Caco-2 (cell line): Measurements from ENCODE around the gene VWA1. TPM values are rescaled to one million over a fixed set of nuclear protein-coding genes. Genes with fewer than 3 reads are reported as not detected.
A peak's percentile ranks its signal among the peaks of the same experiment; 100 is the strongest.

ENCODE experiments used
- BruUV-seq: library from RNA; stranded (reverse); fragments of 400-500 nt; replicated peaks from 2 replicates; lab custom pipeline; 2021; lab: Mats Ljungman, UMichigan
- CTCF ChIA-PET: fragments of 300-600 bp; sonication (Branson Sonifier 250); formaldehyde crosslinking; loops from one replicate; lab custom pipeline; 2022; ENCODE audit warnings: antibody characterized with exemption; lab: Charles Lee
- POLR2A ChIA-PET: fragments of 300-600 bp; sonication (Branson Sonifier 250); formaldehyde crosslinking; loops from one replicate; lab custom pipeline; 2022; ENCODE audit warnings: antibody characterized with exemption; lab: Charles Lee
- DNase-seq, 2 experiments: peaks; one replicate each; pipeline versions ENCODE4 v3.0.0 to v3.0.0-alpha.2; 2020 to 2022
- H3K27me3 ChIP-seq: replicated peaks from 2 replicates; pipeline ENCODE4 v1.6.0; 2011; ENCODE audit warnings: low read length; ENCODE audit not compliant: control insufficient read depth, insufficient read depth
- H3K36me3 ChIP-seq: 2 replicates; pipeline ENCODE4 v1.5.1; 2011; ENCODE audit warnings: low read length; ENCODE audit not compliant: control insufficient read depth, insufficient read depth
- H3K4me1 ChIP-seq: fragments of 250-450 bp; sonication (Bioruptor Pico); 2 replicates; pipeline ENCODE4 v1.5.1; 2020; ENCODE audit warnings: mild to moderate bottlenecking
- H3K4me3 ChIP-seq: 2 replicates; pipeline ENCODE4 v1.5.1; 2011; ENCODE audit warnings: low read depth, mild to moderate bottlenecking, control low read depth, low read length
- H3K9me3 ChIP-seq: fragments of 250-450 bp; sonication (Bioruptor Pico); 2 replicates; pipeline ENCODE4 v1.5.1; 2020; ENCODE audit warnings: mild to moderate bottlenecking, moderate library complexity
- H3K27ac Mint-ChIP-seq: one replicate; pipeline ENCODE4 v1.8.0; 2022; ENCODE audit warnings: mixed read lengths; ENCODE audit not compliant: unreplicated experiment
- H3K27me3 Mint-ChIP-seq: one replicate; pipeline ENCODE4 v1.8.0; 2022; ENCODE audit warnings: mixed read lengths; ENCODE audit not compliant: insufficient read depth, unreplicated experiment
- H3K36me3 Mint-ChIP-seq: one replicate; pipeline ENCODE4 v1.8.0; 2022; ENCODE audit warnings: mild to moderate bottlenecking, mixed read lengths; ENCODE audit not compliant: insufficient read depth, unreplicated experiment
- H3K4me1 Mint-ChIP-seq: one replicate; pipeline ENCODE4 v1.8.0; 2022; ENCODE audit warnings: low read depth, mixed read lengths; ENCODE audit not compliant: unreplicated experiment
- H3K4me3 Mint-ChIP-seq: one replicate; pipeline ENCODE4 v1.8.0; 2022; ENCODE audit warnings: mild to moderate bottlenecking, moderate library complexity, mixed read lengths; ENCODE audit not compliant: unreplicated experiment
- H3K9me3 Mint-ChIP-seq: one replicate; pipeline ENCODE4 v1.8.0; 2022; ENCODE audit warnings: mixed read lengths; ENCODE audit not compliant: unreplicated experiment
- CTCF ChIP-seq, 2 experiments: fragments of 200-600 bp in 1 of 2; IDR thresholded peaks; 1 replicate in 1 of 2; 2 replicates in 1 of 2; pipeline versions ENCODE4 v1.5.1 to v1.8.0; 2011 to 2022; ENCODE audit warnings: antibody characterized with exemption in 1 of 2, control low read depth in 1 of 2, inconsistent platforms in 1 of 2, low read depth in 1 of 2, low read length in 1 of 2, mild to moderate bottlenecking in 1 of 2, moderate library complexity in 1 of 2; ENCODE audit not compliant: insufficient read depth in 1 of 2, severe bottlenecking in 1 of 2, unreplicated experiment in 1 of 2
- intact Hi-C: fragments of 100-400 bp; cut with micrococcal nuclease; formaldehyde crosslinking; loops from one replicate; pipeline ENCODE4 v1.10.0; 2022; ENCODE audit not compliant: unreplicated experiment
- total RNA-seq: library from RNA; stranded (reverse); gene quantifications from 2 replicates; pipeline ENCODE4 v1.2.3, GENCODE V29; 2022

VWA1 gene
- total RNA-seq, 1 experiment from 2014 or later: 74.7 TPM

- no TSS peak for BruUV-seq
- H3K4me3 Mint-ChIP-seq: peak overlapping the region; percentile 55
- no peak for TF ChIP-seq CTCF (IDR thresholded peaks at IDR 0.05; ENCODE audit: insufficient read depth in 1 of 2, low read depth in 1 of 2, low read length in 1 of 2, severe bottlenecking in 1 of 2, unreplicated experiment in 1 of 2)
Measured at GRCh38 chr1:1431845-1432273, 3.6 kb upstream of the VWA1 start.

GRCh38 chr1:1432274-1432950 is 3.1 kb upstream of the VWA1 start:
- Histone ChIP-seq H3K36me3 (no peaks in the 10 kb centered on the region), H3K4me3 (no peak overlapping the region), H3K4me1 (peaks cover 62% of the 10 kb centered on the region), H3K9me3 (no peaks in the 10 kb centered on the region), H3K27me3 (no peaks in the 10 kb centered on the region)
- no peak for TF ChIP-seq CTCF (IDR thresholded peaks at IDR 0.05; ENCODE audit: insufficient read depth in 1 of 2, low read depth in 1 of 2, low read length in 1 of 2, severe bottlenecking in 1 of 2, unreplicated experiment in 1 of 2)
- ChIA-PET CTCF (interaction anchor here (0.9 to 1.1 kb wide), 3 partner anchors 25 to 33 kb away, joined by 3 read pairs; partner anchors contain the start of gene CCNL2), POLR2A (interaction anchor here (0.6 to 1.9 kb wide), 3 partner anchors 16 to 34 kb away, joined by 6 to 8 read pairs (median 7); partner anchors contain the start of gene CCNL2)
- Mint-ChIP-seq H3K4me1 (peaks cover 5% of the 10 kb centered on the region), H3K27ac (peak overlapping the region; percentile 89), H3K4me3 (peak overlapping the region; percentile 55), H3K9me3 (no peaks in the 10 kb centered on the region), H3K36me3 (peaks cover 8% of the 10 kb centered on the region), H3K27me3 (no peaks in the 10 kb centered on the region)
- no TSS peak for BruUV-seq
- DNase-seq: no peak
- intact Hi-C loops: loop anchor here (5.0 kb wide), 1 partner anchor 35 kb away; the partner anchor contains the start of gene CCNL2

More at GRCh38 chr1:1431845-1432273, 3.6 kb upstream of the VWA1 start:
- peaks cover 5% of the 10 kb centered on the region for H3K4me1 Mint-ChIP-seq
- peak overlapping the region; percentile 89 for H3K27ac Mint-ChIP-seq
- CTCF ChIA-PET: interaction anchor here (0.6 kb wide), 1 partner anchor 39 kb away, joined by 3 read pairs; no protein-coding TSS in a partner anchor
- peaks cover 57% of the 10 kb centered on the region for H3K4me1 ChIP-seq
- H3K9me3 ChIP-seq: no peaks in the 10 kb centered on the region
- no peaks in the 10 kb centered on the region for H3K27me3 Mint-ChIP-seq
- intact Hi-C loops: loop anchor here (5.0 kb wide), 1 partner anchor 35 kb away; the partner anchor contains the start of gene CCNL2
- no peaks in the 10 kb centered on the region for H3K9me3 Mint-ChIP-seq
- H3K36me3 ChIP-seq: no peaks in the 10 kb centered on the region
- H3K27me3 ChIP-seq: no peaks in the 10 kb centered on the region
- H3K36me3 Mint-ChIP-seq: peaks cover 8% of the 10 kb centered on the region
- peak; percentile 83 to 88 for DNase-seq
- no peak overlapping the region for H3K4me3 ChIP-seq
- POLR2A ChIA-PET: interaction anchor here (0.6 to 1.9 kb wide), 2 partner anchors 15 to 24 kb away, joined by 6 to 8 read pairs; no protein-coding TSS in a partner anchor

- no peaks in the 10 kb centered on the region for H3K9me3 Mint-ChIP-seq
- H3K27me3 Mint-ChIP-seq: no peaks in the 10 kb centered on the region
- peak overlapping the region; percentile 55 for H3K4me3 Mint-ChIP-seq
- peaks cover 70% of the 10 kb centered on the region for H3K4me1 ChIP-seq
- H3K36me3 Mint-ChIP-seq: peaks cover 8% of the 10 kb centered on the region
- CTCF ChIA-PET: interaction anchor here (0.9 to 1.1 kb wide), 3 partner anchors 25 to 34 kb away, joined by 3 read pairs; partner anchors contain the start of gene CCNL2
- BruUV-seq: no TSS peak
- peak; percentile 93 to 95 for DNase-seq
- H3K27me3 ChIP-seq: no peaks in the 10 kb centered on the region
- no peaks in the 10 kb centered on the region for H3K36me3 ChIP-seq
- intact Hi-C loops: loop anchor here (1.0 to 5.0 kb wide), 2 partner anchors 25 to 36 kb away; partner anchors contain the start of gene CCNL2
- no peak for TF ChIP-seq CTCF (IDR thresholded peaks at IDR 0.05; ENCODE audit: insufficient read depth in 1 of 2, low read depth in 1 of 2, low read length in 1 of 2, severe bottlenecking in 1 of 2, unreplicated experiment in 1 of 2)
- no peaks in the 10 kb centered on the region for H3K9me3 ChIP-seq
- peak overlapping the region; percentile 89 for H3K27ac Mint-ChIP-seq
- H3K4me3 ChIP-seq: no peak overlapping the region
- POLR2A ChIA-PET: interaction anchor here (0.8 to 1.9 kb wide), 2 partner anchors 25 to 34 kb away, joined by 7 to 8 read pairs; partner anchors contain the start of gene CCNL2
- H3K4me1 Mint-ChIP-seq: peaks cover 5% of the 10 kb centered on the region
Measured at GRCh38 chr1:1432951-1433803, 2.3 kb upstream of the VWA1 start.
